Loucy (cell line): Measurements from ENCODE around the gene TJAP1.

Source experiments
- H2AFZ ChIP-seq: fragments of 200-600 bp; sonication (generic); 2 replicates; pipeline ENCODE4 v1.6.0; 2016; ENCODE audit warnings: antibody characterized with exemption, mild to moderate bottlenecking, low read length, moderate library complexity
- H3F3A ChIP-seq: fragments of 200-600 bp; 2 replicates; pipeline ENCODE4 v1.6.0; 2016; ENCODE audit warnings: antibody characterized with exemption, low read depth, mild to moderate bottlenecking
- H3K27me3 ChIP-seq: fragments of 200-600 bp; sonication (generic); 2 replicates; pipeline ENCODE4 v1.6.1; 2014; ENCODE audit warnings: low read length, mild to moderate bottlenecking; ENCODE audit not compliant: insufficient read depth, poor library complexity, severe bottlenecking
- H3K36me3 ChIP-seq: fragments of 200-600 bp; sonication (generic); 2 replicates; pipeline ENCODE4 v1.6.1; 2016; ENCODE audit warnings: low read length; ENCODE audit not compliant: insufficient read depth
- H3K4me1 ChIP-seq: fragments of 200-600 bp; sonication (generic); 2 replicates; pipeline ENCODE4 v1.5.1; 2014; ENCODE audit warnings: low read length, mild to moderate bottlenecking; ENCODE audit not compliant: insufficient read depth, poor library complexity, severe bottlenecking
- H3K4me2 ChIP-seq: fragments of 200-600 bp; sonication (generic); 2 replicates; pipeline ENCODE4 v1.6.0; 2014; ENCODE audit warnings: antibody characterized with exemption, low read length, low read depth, mild to moderate bottlenecking; ENCODE audit not compliant: poor library complexity, severe bottlenecking
- H3K4me3 ChIP-seq: fragments of 200-600 bp; sonication (generic); 2 replicates; pipeline ENCODE4 v1.5.1; 2014; ENCODE audit warnings: low read length, mild to moderate bottlenecking, mixed read lengths; ENCODE audit not compliant: poor library complexity, severe bottlenecking
- H3K79me2 ChIP-seq: fragments of 200-600 bp; sonication (generic); 2 replicates; pipeline ENCODE4 v1.6.1; 2014; ENCODE audit warnings: low read length; ENCODE audit not compliant: insufficient read depth
- H3K9ac ChIP-seq: fragments of 200-600 bp; sonication (generic); 2 replicates; pipeline ENCODE4 v1.6.0; 2014; ENCODE audit warnings: mild to moderate bottlenecking, low read depth, low read length, moderate library complexity; ENCODE audit not compliant: poor library complexity, severe bottlenecking
- H3K9me2 ChIP-seq: fragments of 200-600 bp; sonication (generic); replicated peaks from 2 replicates; pipeline ENCODE4 v1.6.1; 2016; ENCODE audit warnings: low read depth, low read length, mixed read lengths
- H3K9me3 ChIP-seq: fragments of 200-600 bp; sonication (generic); 2 replicates; pipeline ENCODE4 v1.6.1; 2014; ENCODE audit warnings: mild to moderate bottlenecking, antibody characterized with exemption, low read length, low read depth; ENCODE audit not compliant: insufficient read depth
- H4K20me1 ChIP-seq: fragments of 200-600 bp; sonication (generic); 2 replicates; pipeline ENCODE4 v1.6.0; 2014; ENCODE audit warnings: antibody characterized with exemption, low read length, mild to moderate bottlenecking; ENCODE audit not compliant: insufficient read depth, poor library complexity, severe bottlenecking
- CTCF ChIP-seq: fragments of 200-600 bp; sonication (generic); conservative IDR thresholded peaks from 2 replicates; pipeline ENCODE4 v1.5.1; 2014; ENCODE audit warnings: mild to moderate bottlenecking, antibody characterized with exemption, low read length
- EZH2phosphoT487 ChIP-seq: fragments of 200-600 bp; IDR thresholded peaks from 2 replicates; pipeline ENCODE4 v1.6.1; 2018; ENCODE audit warnings: antibody characterized with exemption, mild to moderate bottlenecking, moderate library complexity, borderline replicate concordance

Gene TJAP1

GRCh38 chr6:43437700-43438099 is 39.7 kb upstream of the TJAP1 start:
- no peaks in the 10 kb centered on the region for H3K79me2 ChIP-seq
- H2AFZ ChIP-seq: no peak overlapping the region
- H3F3A ChIP-seq: no peaks in the 10 kb centered on the region
- H3K36me3 ChIP-seq: no peaks in the 10 kb centered on the region
- H3K9me2 ChIP-seq: no peaks in the 10 kb centered on the region
- H3K9me3 ChIP-seq: no peaks in the 10 kb centered on the region
- TF ChIP-seq CTCF: no peak
- TF ChIP-seq EZH2phosphoT487: no peak
- no peaks in the 10 kb centered on the region for H3K27me3 ChIP-seq
- H3K4me3 ChIP-seq: no peak overlapping the region
- no peak overlapping the region for H3K9ac ChIP-seq
- no peaks in the 10 kb centered on the region for H4K20me1 ChIP-seq
- no peak overlapping the region for H3K4me2 ChIP-seq
- H3K4me1 ChIP-seq: no peaks in the 10 kb centered on the region

GRCh38 chr6:43442935-43443334 is 34.4 kb upstream of the TJAP1 start:
- no peak overlapping the region for H3K4me3 ChIP-seq
- H3F3A ChIP-seq: no peaks in the 10 kb centered on the region
- no peaks in the 10 kb centered on the region for H3K79me2 ChIP-seq
- no peaks in the 10 kb centered on the region for H3K4me1 ChIP-seq
- no peak overlapping the region for H3K4me2 ChIP-seq
- H3K9ac ChIP-seq: no peak overlapping the region
- no peak overlapping the region for H2AFZ ChIP-seq
- H3K36me3 ChIP-seq: no peaks in the 10 kb centered on the region
- H3K27me3 ChIP-seq: no peaks in the 10 kb centered on the region
- no peaks in the 10 kb centered on the region for H3K9me2 ChIP-seq
- no peaks in the 10 kb centered on the region for H3K9me3 ChIP-seq
- TF ChIP-seq CTCF: no peak
- TF ChIP-seq EZH2phosphoT487: no peak
- no peaks in the 10 kb centered on the region for H4K20me1 ChIP-seq

GRCh38 chr6:43444036-43444435 is 33.3 kb upstream of the TJAP1 start:
- Histone ChIP-seq H3K9ac (no peak overlapping the region), H3K4me3 (no peak overlapping the region), H3K4me2 (no peak overlapping the region), H3K79me2 (no peaks in the 10 kb centered on the region), H3K9me2 (no peaks in the 10 kb centered on the region), H3K27me3 (no peaks in the 10 kb centered on the region), H2AFZ (no peak overlapping the region), H3K36me3 (no peaks in the 10 kb centered on the region), H3K9me3 (no peaks in the 10 kb centered on the region), H3F3A (no peaks in the 10 kb centered on the region), H3K4me1 (no peaks in the 10 kb centered on the region), H4K20me1 (no peaks in the 10 kb centered on the region)
- TF ChIP-seq CTCF (no peak), EZH2phosphoT487 (no peak)
